GM12892 (cell line): ENCODE measurements around the gene AGPS.

Experiments
- DNase-seq: peaks from one replicate; pipeline ENCODE4 v3.0.0; 2011; ENCODE audit not compliant: insufficient read length
- FAIRE-seq: peaks from 2 replicates; lab custom pipeline; 2011; peaks lifted over from hg19 to GRCh38; lab: Jason Lieb, UNC
- POLR2A ChIP-seq: IDR thresholded peaks from 2 replicates; pipeline ENCODE4 v1.6.1; 2011; ENCODE audit warnings: low read depth, low read length, control low read depth
- POLR2AphosphoS5 ChIP-seq: IDR thresholded peaks from 2 replicates; pipeline ENCODE4 v1.6.1; 2011; ENCODE audit warnings: low read depth, low read length, control low read depth
- TAF1 ChIP-seq: IDR thresholded peaks from 2 replicates; pipeline ENCODE4 v1.6.1; 2011; ENCODE audit warnings: low read depth, mild to moderate bottlenecking, control low read depth, low read length, borderline replicate concordance

AGPS gene

GRCh38 chr2:177393824-177394593 lies 1.4 kb downstream of the AGPS start:
- no peak for DNase-seq
- peak; percentile 60 for FAIRE-seq
- TF ChIP-seq POLR2AphosphoS5: no peak
- no peak for TF ChIP-seq POLR2A
- no peak for TF ChIP-seq TAF1

- TF ChIP-seq POLR2AphosphoS5 (no peak), POLR2A (no peak), TAF1 (no peak)
- DNase-seq (no peak), FAIRE-seq (no peak)
Observed at GRCh38 chr2:177394594-177394973, 2.0 kb downstream of the AGPS start.

- no peak for TF ChIP-seq TAF1
- TF ChIP-seq POLR2A: no peak
- no peak for TF ChIP-seq POLR2AphosphoS5
- DNase-seq (no peak), FAIRE-seq (no peak)
Observed at GRCh38 chr2:177395351-177396065, 2.9 kb downstream of the AGPS start.

GRCh38 chr2:177396703-177397460 lies 4.3 kb downstream of the AGPS start:
- FAIRE-seq (no peak), DNase-seq (no peak)
- TF ChIP-seq POLR2AphosphoS5 (no peak), TAF1 (no peak), POLR2A (no peak)

- FAIRE-seq: no peak
- TF ChIP-seq POLR2AphosphoS5 (no peak), POLR2A (no peak), TAF1 (no peak)
- no peak for DNase-seq
Observed at GRCh38 chr2:177397481-177398289, 5.1 kb downstream of the AGPS start.

GRCh38 chr2:177398290-177398683 lies 5.7 kb downstream of the AGPS start:
- no peak for FAIRE-seq
- no peak for DNase-seq
- TF ChIP-seq POLR2A: no peak
- no peak for TF ChIP-seq POLR2AphosphoS5
- TF ChIP-seq TAF1: no peak

GRCh38 chr2:177398791-177399190 lies 6.2 kb downstream of the AGPS start:
- TF ChIP-seq TAF1 (no peak), POLR2AphosphoS5 (no peak), POLR2A (no peak)
- FAIRE-seq (no peak), DNase-seq (no peak)

- TF ChIP-seq POLR2AphosphoS5 (no peak), TAF1 (no peak)
- DNase-seq: no peak
- peak; percentile 53 for FAIRE-seq
Observed at GRCh38 chr2:177399376-177399775, 6.8 kb downstream of the AGPS start.

GRCh38 chr2:177400337-177400923 lies 7.9 kb downstream of the AGPS start:
- TF ChIP-seq TAF1: no peak
- no peak for TF ChIP-seq POLR2A
- no peak for TF ChIP-seq POLR2AphosphoS5
- FAIRE-seq: no peak

GRCh38 chr2:177402096-177402495 lies 9.5 kb downstream of the AGPS start:
- DNase-seq: no peak
- FAIRE-seq: peak; percentile 42
- TF ChIP-seq POLR2AphosphoS5 (no peak), TAF1 (no peak), POLR2A (no peak)

More at GRCh38 chr2:177400337-177400923, 7.9 kb downstream of the AGPS start:
- DNase-seq: no peak

GRCh38 chr2:177403838-177404237 lies 11.3 kb downstream of the AGPS start:
- TF ChIP-seq POLR2AphosphoS5 (no peak), POLR2A (no peak), TAF1 (no peak)
- FAIRE-seq (no peak), DNase-seq (no peak)

- TF ChIP-seq POLR2AphosphoS5 (no peak), TAF1 (no peak), POLR2A (no peak)
- no peak for DNase-seq
- peak; percentile 27 for FAIRE-seq
Observed at GRCh38 chr2:177404243-177404642, 11.7 kb downstream of the AGPS start.
